ENCODE results near the gene C17orf107. TPM values are rescaled to one million over a fixed set of nuclear protein-coding genes. Genes with fewer than 3 reads are reported as not detected.

C17orf107 gene
- total and polyA plus RNA-seq, 2 donors (not counting 1 experiment from before 2014, with no cell fraction given), result 3.9 to 4.6 TPM

DNA sequence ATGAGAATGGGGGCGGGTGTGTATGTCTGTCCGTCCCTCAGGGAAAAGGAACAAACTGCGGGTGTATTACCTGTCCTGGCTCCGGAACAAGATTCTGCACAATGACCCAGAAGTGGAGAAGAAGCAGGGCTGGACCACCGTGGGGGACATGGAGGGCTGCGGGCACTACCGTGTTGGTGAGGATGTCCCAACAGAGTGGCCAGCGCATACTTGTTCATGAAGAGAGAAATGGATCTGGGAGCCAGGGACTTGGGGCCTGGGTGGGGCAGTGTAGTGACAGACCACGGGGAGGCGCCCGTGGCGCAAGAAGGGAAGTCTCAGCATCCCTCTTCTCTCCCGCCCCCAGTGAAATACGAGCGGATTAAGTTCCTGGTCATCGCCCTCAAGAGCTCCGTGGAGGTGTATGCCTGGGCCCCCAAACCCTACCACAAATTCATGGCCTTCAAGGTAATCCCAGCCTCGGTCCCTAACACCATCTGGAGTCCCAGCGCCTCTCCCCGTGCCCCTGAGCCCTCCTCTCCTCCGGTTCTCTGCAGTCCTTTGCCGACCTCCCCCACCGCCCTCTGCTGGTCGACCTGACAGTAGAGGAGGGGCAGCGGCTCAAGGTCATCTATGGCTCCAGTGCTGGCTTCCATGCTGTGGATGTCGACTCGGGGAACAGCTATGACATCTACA is 3.5 kb upstream of the C17orf107 start:
- Histone ChIP-seq H3K27me3 (replicated peaks in 1 of 4; ENCODE audit: control extremely low read depth in 1 of 4, control insufficient read depth in 3 of 4, insufficient read depth in 4 of 4, low read length in 3 of 4) (peaks cover 0 to 21% (median 10%) of the 10 kb centered on the region in 4 experiments), H3K79me2 (ENCODE audit: control insufficient read depth, insufficient read depth, low read length) (no peaks in the 10 kb centered on the region), H3K4me2 (replicated peaks; ENCODE audit: low read depth, low read length, poor library complexity, severe bottlenecking) (no peak overlapping the region), H3K36me3 (replicated peaks in 1 of 2; ENCODE audit: control extremely low read depth in 1 of 2, control insufficient read depth in 1 of 2, extremely low read depth in 1 of 2, insufficient read depth in 2 of 2, low read length in 1 of 2) (peaks cover 0 to 62% of the 10 kb centered on the region in 2 experiments), H3K4me1 (ENCODE audit: control insufficient read depth in 2 of 2, insufficient read depth in 2 of 2, low read length in 2 of 2) (peaks cover 21 to 22% of the 10 kb centered on the region in 2 donors), H3K9ac (ENCODE audit: low read length) (no peak overlapping the region), H4K20me1 (ENCODE audit: control insufficient read depth, insufficient read depth, low read length, poor library complexity, severe bottlenecking) (peaks cover 8% of the 10 kb centered on the region), H3K9me3 (ENCODE audit: control extremely low read depth in 1 of 3, control insufficient read depth in 2 of 3, insufficient read depth in 1 of 3, low read length in 2 of 3) (peaks cover 0 to 11% (median 0%) of the 10 kb centered on the region in 3 donors), H2AFZ (ENCODE audit: insufficient read depth, low read depth, low read length, poor library complexity, severe bottlenecking) (no peak overlapping the region), H3K27ac (ENCODE audit: low read length in 2 of 2) (no peak overlapping the region), H3K4me3 (ENCODE audit: control extremely low read depth in 1 of 5, extremely low read depth in 1 of 5, insufficient read depth in 1 of 5, low read depth in 2 of 5, low read length in 4 of 5) (no peak overlapping the region)
- Mint-ChIP-seq H3K4me3 (no peak overlapping the region), H3K9me3 (ENCODE audit: insufficient read depth) (no peaks in the 10 kb centered on the region), H3K27ac (no peak overlapping the region), H3K4me1 (peaks cover 22% of the 10 kb centered on the region), H3K27me3 (no peaks in the 10 kb centered on the region)
- no peak for TF ChIP-seq CTCF (IDR thresholded peaks at IDR 0.05)
- TF ChIP-seq EZH2 (IDR thresholded peaks at IDR 0.05; ENCODE audit: borderline replicate concordance, insufficient read depth, low read depth, low read length, poor library complexity, severe bottlenecking), result no peak
- ChIA-PET POLR2A (interaction anchor here (0.5 kb wide), 1 partner anchor 156 kb away, joined by 10 read pairs; no protein-coding TSS in a partner anchor), CTCF (interaction anchor here (0.5 kb wide), 1 partner anchor 331 kb away, joined by 3 read pairs; no protein-coding TSS in a partner anchor)
- WGBS (ENCODE audit: insufficient coverage), result 96% methylated on average over 21 of the region's 27 CpGs
- intact Hi-C loops (cut with micrococcal nuclease), result no loop called here
- DNase-seq, result no peak
- no peak for ATAC-seq (ENCODE audit: low read depth)
